HCT116 (cell line): ENCODE measurements around the gene FIBCD1. TPM values are rescaled to one million over a fixed set of nuclear protein-coding genes. Genes with fewer than 3 reads are reported as not detected.

Source experiments
- ATAC-seq: fragments of 200-7000 bp; cut with Tn5 transposase; 2 replicates; pipeline ENCODE4 v1.9.1; 2020; ENCODE audit warnings: mild to moderate bottlenecking, moderate library complexity
- BruUV-seq: library from RNA; stranded (reverse); fragments of 400-500 nt; replicated peaks from 2 replicates; lab custom pipeline; 2021; lab: Mats Ljungman, UMichigan
- CTCF ChIA-PET: fragments of 300-600 bp; sonication (Branson Sonifier 250); formaldehyde crosslinking; loops from one replicate; lab custom pipeline; 2021; ENCODE audit warnings: antibody characterized with exemption; lab: Charles Lee
- POLR2A ChIA-PET: fragments of 300-600, 350-600 bp; sonication (Branson Sonifier 250); formaldehyde crosslinking; loops from one replicate; lab custom pipeline; 2021; ENCODE audit warnings: antibody characterized with exemption; lab: Charles Lee
- RAD21 ChIA-PET, 2 experiments: fragments of 300-600 bp; sonication (Branson Sonifier 250); formaldehyde crosslinking; loops; one replicate each; lab custom pipeline; 2023; ENCODE audit warnings: low total read pairs in 2 of 2; ENCODE audit not compliant: uncharacterized antibody in 2 of 2, unreplicated experiment in 2 of 2, low non-redundant PET in 1 of 2; lab: Charles Lee
- DNase-seq: peaks from one replicate; pipeline ENCODE4 v3.0.0-alpha.2; 2010; ENCODE audit warnings: low read depth, low spot score
- H2AFZ ChIP-seq: fragments of 200-600 bp; shearing (Covaris generic), sonication (generic); 2 replicates; pipeline ENCODE4 v1.6.1; 2017; ENCODE audit warnings: low read depth, mixed run types, mixed read lengths, antibody characterized with exemption, low read length; ENCODE audit not compliant: poor library complexity, severe bottlenecking
- H3K27ac ChIP-seq: 2 replicates; pipeline ENCODE4 v1.5.1; 2012; ENCODE audit warnings: low read depth, low read length
- H3K27me3 ChIP-seq: fragments of 200-600 bp; sonication (generic); 2 replicates; pipeline ENCODE4 v1.6.1; 2016; ENCODE audit warnings: mixed run types, low read length, mixed read lengths; ENCODE audit not compliant: insufficient read depth
- H3K36me3 ChIP-seq, 2 experiments: fragments of 200-500 bp in 1 of 2; fragments of 200-600 bp in 1 of 2; sonication (Bioruptor generic) in 1 of 2; sonication (generic) in 1 of 2; 2 replicates each; pipeline versions ENCODE4 v1.5.1 to v1.6.1; 2014 to 2016; ENCODE audit warnings: low read length in 2 of 2, inconsistent platforms in 1 of 2, mixed read lengths in 1 of 2, mixed run types in 1 of 2; ENCODE audit not compliant: insufficient read depth in 2 of 2, control insufficient read depth in 1 of 2
- H3K4me1 ChIP-seq, 2 experiments: fragments of 200-600 bp in 1 of 2; sonication (generic) in 1 of 2; 2 replicates each; pipeline versions ENCODE4 v1.5.1 to v1.6.1; 2012 to 2017; ENCODE audit warnings: low read length in 2 of 2, inconsistent platforms in 1 of 2, mild to moderate bottlenecking in 1 of 2, mixed read lengths in 1 of 2, mixed run types in 1 of 2, moderate library complexity in 1 of 2; ENCODE audit not compliant: insufficient read depth in 2 of 2, control insufficient read depth in 1 of 2
- H3K4me2 ChIP-seq: fragments of 200-600 bp; sonication (generic); 2 replicates; pipeline ENCODE4 v1.6.1; 2017; ENCODE audit warnings: mixed run types, low read length, mixed read lengths
- H3K4me3 ChIP-seq, 2 experiments: fragments of 200-600 bp in 1 of 2; sonication (generic) in 1 of 2; replicated peaks in 1 of 2; 2 replicates each; pipeline ENCODE4 v1.5.1; 2011 to 2016; ENCODE audit warnings: low read length in 2 of 2, control low read depth in 1 of 2, low read depth in 1 of 2, mild to moderate bottlenecking in 1 of 2, mixed read lengths in 1 of 2, mixed run types in 1 of 2
- H3K79me2 ChIP-seq: fragments of 200-600 bp; sonication (generic); 2 replicates; pipeline ENCODE4 v1.6.1; 2017; ENCODE audit warnings: mild to moderate bottlenecking, mixed run types, low read length, moderate library complexity, mixed read lengths; ENCODE audit not compliant: insufficient read depth
- H3K9ac ChIP-seq: fragments of 200-600 bp; sonication (generic); 2 replicates; pipeline ENCODE4 v1.6.1; 2016; ENCODE audit warnings: low read length, mixed read lengths
- H3K9me2 ChIP-seq: fragments of 200-600 bp; sonication (generic), shearing (Covaris generic); 2 replicates; pipeline ENCODE4 v1.6.1; 2017; ENCODE audit warnings: mixed run types, mild to moderate bottlenecking, moderate library complexity; ENCODE audit not compliant: insufficient read depth
- H3K9me3 ChIP-seq, 2 experiments: fragments of 200-500 bp in 1 of 2; fragments of 200-600 bp in 1 of 2; sonication (Bioruptor generic) in 1 of 2; sonication (generic) in 1 of 2; 2 replicates each; pipeline ENCODE4 v1.6.1; 2014 to 2017; ENCODE audit warnings: low read length in 2 of 2, mixed read lengths in 2 of 2, inconsistent platforms in 1 of 2, low read depth in 1 of 2, mild to moderate bottlenecking in 1 of 2, mixed run types in 1 of 2, moderate library complexity in 1 of 2; ENCODE audit not compliant: control insufficient read depth in 1 of 2, insufficient read depth in 1 of 2
- H4K20me1 ChIP-seq: fragments of 200-600 bp; sonication (generic), shearing (Covaris generic); 2 replicates; pipeline ENCODE4 v1.6.1; 2017; ENCODE audit warnings: mixed run types, mild to moderate bottlenecking, moderate library complexity; ENCODE audit not compliant: insufficient read depth
- CBX3 ChIP-seq: IDR thresholded peaks from 2 replicates; pipeline ENCODE4 v1.6.1; 2012; ENCODE audit warnings: low read depth
- CTCF ChIP-seq, 3 experiments: fragments of 200-600 bp in 1 of 3; sonication (generic) in 1 of 3; IDR thresholded peaks in 2 of 3; conservative IDR thresholded peaks in 1 of 3; 2 replicates each; pipeline ENCODE4 v1.5.1; 2012 to 2017; ENCODE audit warnings: low read depth in 2 of 3, low read length in 2 of 3, antibody characterized with exemption in 1 of 3, borderline replicate concordance in 1 of 3, control low read depth in 1 of 3, mild to moderate bottlenecking in 1 of 3, mixed read lengths in 1 of 3, mixed run types in 1 of 3, moderate library complexity in 1 of 3; ENCODE audit not compliant: insufficient read depth in 1 of 3
- EZH2 ChIP-seq: fragments of 200-600 bp; sonication (generic); IDR thresholded peaks from 2 replicates; pipeline ENCODE4 v1.6.1; 2017; ENCODE audit warnings: antibody characterized with exemption, mixed run types
- EZH2phosphoT487 ChIP-seq: fragments of 200-600 bp; IDR thresholded peaks from 2 replicates; pipeline ENCODE4 v1.6.1; 2018; ENCODE audit warnings: antibody characterized with exemption, borderline replicate concordance
- JUND ChIP-seq: IDR thresholded peaks from 2 replicates; pipeline ENCODE4 v1.6.1; 2012
- MAX ChIP-seq: IDR thresholded peaks from 2 replicates; pipeline ENCODE4 v1.6.1; 2012
- POLR2A ChIP-seq: IDR thresholded peaks from 2 replicates; pipeline ENCODE4 v1.7.0; 2011; ENCODE audit warnings: borderline replicate concordance; ENCODE audit not compliant: insufficient read depth, insufficient read length; ENCODE audit errors: extremely low read depth
- SIN3A ChIP-seq: IDR thresholded peaks from 2 replicates; pipeline ENCODE4 v1.6.1; 2012; ENCODE audit warnings: low read depth
- SP1 ChIP-seq: IDR thresholded peaks from 2 replicates; pipeline ENCODE4 v1.6.1; 2012; ENCODE audit warnings: low read depth
- SRF ChIP-seq: IDR thresholded peaks from 2 replicates; pipeline ENCODE4 v1.6.1; 2012; ENCODE audit warnings: low read depth
- TCF7L2 ChIP-seq: IDR thresholded peaks from 2 replicates; pipeline ENCODE4 v1.7.0; 2011; ENCODE audit warnings: borderline replicate concordance, inconsistent platforms; ENCODE audit not compliant: insufficient read depth, insufficient read length; ENCODE audit errors: extremely low read depth
- intact Hi-C: fragments of 100-400 bp; cut with micrococcal nuclease; formaldehyde crosslinking; loops from 2 replicates; pipeline ENCODE4 v1.10.0; 2022
- total RNA-seq: library from RNA; stranded (reverse); gene quantifications from one replicate; pipeline ENCODE4 v1.2.1, GENCODE V29; 2021; ENCODE audit not compliant: unreplicated experiment
- TF ChIP-seq, protein P1 (sequence below): IDR thresholded peaks from 2 replicates; pipeline ENCODE4 v1.6.1; 2012

FIBCD1 gene
- total RNA-seq, 1 experiment from 2014 or later: 26.1 TPM

DNA sequence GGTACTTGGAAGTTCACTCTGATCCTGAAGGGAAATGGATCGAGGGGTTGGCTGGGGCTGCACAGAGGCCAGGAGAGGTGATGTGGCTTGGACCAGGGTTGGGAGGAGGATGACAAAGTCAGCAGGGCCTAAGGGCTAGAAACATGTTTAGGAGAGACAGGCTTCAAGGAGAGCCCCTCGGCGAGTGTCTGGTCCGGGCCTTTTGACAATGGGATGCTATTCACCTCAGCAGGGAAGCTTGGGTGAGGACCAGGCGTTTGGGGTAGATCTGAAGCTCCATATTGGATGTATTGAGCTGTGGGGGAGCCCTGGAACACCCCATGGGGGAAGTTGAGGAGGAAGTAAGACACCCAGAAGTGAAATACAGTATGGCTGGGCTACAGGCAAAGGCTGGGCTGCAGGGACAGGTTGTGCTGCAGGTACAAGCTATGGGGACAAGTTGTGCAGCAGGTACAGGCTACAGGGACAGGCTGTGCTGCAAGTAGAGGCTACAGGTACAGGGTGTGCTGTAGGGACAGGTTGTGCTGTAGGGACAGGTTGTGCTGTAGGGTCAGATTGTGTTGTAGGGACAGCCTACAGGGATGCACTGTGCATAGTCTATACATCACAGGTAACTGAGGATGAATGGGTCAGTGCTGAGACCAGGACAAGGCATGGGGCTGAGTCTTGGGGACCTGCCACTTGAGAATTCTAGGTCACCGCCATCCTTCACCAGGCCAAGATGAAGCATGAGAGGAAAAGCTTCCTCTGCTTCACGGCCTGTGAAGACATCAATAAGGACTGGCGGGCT lies 22.7 kb upstream of the FIBCD1 start:
- ChIA-PET POLR2A (interaction anchor here (1.2 kb wide), 1 partner anchor 15 kb away, joined by 4 read pairs; no protein-coding TSS in a partner anchor), RAD21 (no interaction called here)
- ATAC-seq: 0 out of 2 replicates have a peak, but pooled peaks have one; percentile 9

More for the DNA sequence above, 22.7 kb upstream of the FIBCD1 start:
- H3K4me2 ChIP-seq: peak overlapping the region; percentile 80
- H3K36me3 ChIP-seq: no peaks in the 10 kb centered on the region
- no peaks in the 10 kb centered on the region for H3K79me2 ChIP-seq
- peak overlapping the region; percentile 26 for H3K9ac ChIP-seq
- CTCF ChIA-PET: interaction anchor here (1.0 kb wide), 1 partner anchor 37 kb away, joined by 4 read pairs; no protein-coding TSS in a partner anchor
- H3K4me1 ChIP-seq: peaks cover 12 to 22% of the 10 kb centered on the region in 2 experiments
- intact Hi-C loops: no loop called here
- no TSS peak for BruUV-seq
- no peak overlapping the region for H3K4me3 ChIP-seq
- DNase-seq: no peak
- no peaks in the 10 kb centered on the region for H4K20me1 ChIP-seq
- no peak overlapping the region for H3K27ac ChIP-seq
- peaks cover 5% of the 10 kb centered on the region; the same call in 1 of the 2 replicates for H3K27me3 ChIP-seq
- no peak overlapping the region for H2AFZ ChIP-seq
- TF ChIP-seq MAX (no peak), TCF7L2 (no peak), SIN3A (no peak), POLR2A (no peak), CBX3 (no peak), EZH2phosphoT487 (no peak), SP1 (no peak), EZH2 (no peak), CTCF (IDR thresholded peaks at IDR 0.05 in 2 of 3, conservative IDR thresholded peaks at IDR 0.05 in 1 of 3; ENCODE audit: borderline replicate concordance in 1 of 3, insufficient read depth in 1 of 3, low read depth in 2 of 3, low read length in 2 of 3) (no peak), JUND (no peak), SRF (no peak)
- TF ChIP-seq, protein P1, sequence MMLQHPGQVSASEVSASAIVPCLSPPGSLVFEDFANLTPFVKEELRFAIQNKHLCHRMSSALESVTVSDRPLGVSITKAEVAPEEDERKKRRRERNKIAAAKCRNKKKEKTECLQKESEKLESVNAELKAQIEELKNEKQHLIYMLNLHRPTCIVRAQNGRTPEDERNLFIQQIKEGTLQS: no peak
- peaks cover 0 to 5% of the 10 kb centered on the region in 2 experiments; a peak in 1 of 4 replicates for H3K9me3 ChIP-seq
- H3K9me2 ChIP-seq: no peaks in the 10 kb centered on the region
